Measurements from ENCODE around the gene C4orf50.

DNA sequence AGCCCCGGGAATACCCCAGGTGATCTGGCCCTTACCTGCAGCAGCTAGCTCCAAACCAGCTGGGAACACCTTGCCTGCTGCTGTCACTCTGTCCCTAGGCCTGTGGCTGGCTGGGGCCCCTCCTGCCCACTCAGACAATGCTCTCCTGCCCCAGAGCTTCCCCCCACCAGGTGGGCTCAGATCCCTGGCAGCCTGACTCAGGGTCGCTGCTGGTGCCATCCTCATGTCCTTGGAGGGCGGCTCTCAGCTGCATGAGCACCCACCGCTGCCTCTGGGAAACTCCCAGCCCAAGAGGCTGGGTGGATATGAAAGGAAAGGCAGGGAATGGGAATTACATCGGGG lies 15.8 kb downstream of the C4orf50 start:
- TF ChIP-seq, protein P1, sequence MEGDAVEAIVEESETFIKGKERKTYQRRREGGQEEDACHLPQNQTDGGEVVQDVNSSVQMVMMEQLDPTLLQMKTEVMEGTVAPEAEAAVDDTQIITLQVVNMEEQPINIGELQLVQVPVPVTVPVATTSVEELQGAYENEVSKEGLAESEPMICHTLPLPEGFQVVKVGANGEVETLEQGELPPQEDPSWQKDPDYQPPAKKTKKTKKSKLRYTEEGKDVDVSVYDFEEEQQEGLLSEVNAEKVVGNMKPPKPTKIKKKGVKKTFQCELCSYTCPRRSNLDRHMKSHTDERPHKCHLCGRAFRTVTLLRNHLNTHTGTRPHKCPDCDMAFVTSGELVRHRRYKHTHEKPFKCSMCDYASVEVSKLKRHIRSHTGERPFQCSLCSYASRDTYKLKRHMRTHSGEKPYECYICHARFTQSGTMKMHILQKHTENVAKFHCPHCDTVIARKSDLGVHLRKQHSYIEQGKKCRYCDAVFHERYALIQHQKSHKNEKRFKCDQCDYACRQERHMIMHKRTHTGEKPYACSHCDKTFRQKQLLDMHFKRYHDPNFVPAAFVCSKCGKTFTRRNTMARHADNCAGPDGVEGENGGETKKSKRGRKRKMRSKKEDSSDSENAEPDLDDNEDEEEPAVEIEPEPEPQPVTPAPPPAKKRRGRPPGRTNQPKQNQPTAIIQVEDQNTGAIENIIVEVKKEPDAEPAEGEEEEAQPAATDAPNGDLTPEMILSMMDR (IDR thresholded peaks at IDR 0.05; ENCODE audit: low read length): no peak
- TF ChIP-seq EZH2 (IDR thresholded peaks at IDR 0.05; ENCODE audit: borderline replicate concordance, low read length): no peak

All from OCI-LY1 (cell line).